Measurements from ENCODE around the gene FHIT.

DNA sequence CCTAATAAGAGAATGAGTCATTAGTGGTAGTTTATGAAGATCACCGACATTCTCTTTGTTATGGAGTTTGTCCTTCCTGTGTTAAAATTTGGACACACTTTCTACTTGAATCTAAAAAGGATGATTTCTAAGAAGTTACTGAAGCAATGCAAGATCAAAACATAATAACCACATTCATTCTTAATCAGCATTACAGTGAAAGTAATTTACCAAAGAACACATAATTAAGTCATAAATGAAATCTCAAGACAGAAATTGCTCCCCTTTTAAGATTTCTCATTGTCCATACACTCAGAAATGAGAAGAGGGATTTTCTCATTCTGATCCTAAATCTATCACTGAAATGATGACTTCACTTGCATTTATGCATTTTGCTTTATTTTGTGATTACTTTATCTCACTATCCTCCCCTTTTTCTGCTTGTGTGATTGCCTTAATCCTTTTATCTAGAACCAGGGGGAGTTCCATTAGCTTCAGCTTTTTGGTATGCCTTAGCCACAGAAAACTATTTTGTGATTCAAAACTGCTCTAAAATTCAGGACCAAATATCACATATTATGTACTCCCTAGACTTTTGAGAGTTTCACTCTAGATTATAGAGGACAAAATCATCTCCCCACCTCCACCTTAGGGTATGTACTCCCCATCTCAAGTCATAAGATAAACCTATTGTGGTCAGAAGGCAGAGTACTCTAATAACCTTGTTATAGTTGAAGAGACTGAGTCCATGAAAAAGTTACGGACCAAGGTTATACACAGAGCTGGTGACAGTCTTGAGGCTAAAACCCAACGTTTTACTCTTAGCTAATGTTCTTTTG, 1383.9 kb downstream of the FHIT start:
- no peak for TF ChIP-seq POLR2A (IDR thresholded peaks at IDR 0.05; ENCODE audit: low read depth, low read length)
- no peak for TF ChIP-seq POLR2AphosphoS5 (IDR thresholded peaks at IDR 0.05; ENCODE audit: low read depth, low read length)

Data from GM12892 (cell line).